Ishikawa (cell line): ENCODE measurements around the gene PHLPP2.

Source experiments
- NFIC ChIP-seq: IDR thresholded peaks from 2 replicates; pipeline ENCODE4 v1.6.1; 2012
- TCF12 ChIP-seq: IDR thresholded peaks from 2 replicates; pipeline ENCODE4 v1.6.1; 2012; ENCODE audit warnings: low read depth

- TF ChIP-seq NFIC (no peak), TCF12 (no peak)
Observed at GRCh38 chr16:71648921-71649320, 75.6 kb downstream of the PHLPP2 start.
